Sigmoid colon (tissue), 7 donors: Measurements from ENCODE around the gene QTRT2. TPM values are rescaled to one million over a fixed set of nuclear protein-coding genes. Genes with fewer than 3 reads are reported as not detected.

Source experiments
- DNase-seq: peaks from one replicate; pipeline ENCODE4 v3.0.0-alpha.2; 2019
- H3K27ac ChIP-seq, 4 donors: fragments of 200-600 bp; sonication (generic); one replicate each; pipeline ENCODE4 v1.5.1; 2016 to 2019; ENCODE audit warnings: mild to moderate bottlenecking in 1 of 4
- H3K27me3 ChIP-seq, 3 donors: fragments of 200-600 bp; sonication (generic); one replicate each; pipeline ENCODE4 v1.5.1; 2019; ENCODE audit warnings: mild to moderate bottlenecking in 1 of 3
- H3K36me3 ChIP-seq, 4 donors: fragments of 200-600 bp; sonication (generic); one replicate each; pipeline ENCODE4 v1.5.1; 2016 to 2019
- H3K4me1 ChIP-seq, 4 donors: fragments of 200-600 bp; sonication (generic); one replicate each; pipeline ENCODE4 v1.5.1; 2017 to 2019
- H3K4me3 ChIP-seq, 4 donors: fragments of 200-600 bp; sonication (generic); one replicate each; pipeline ENCODE4 v1.5.1; 2017 to 2019; ENCODE audit warnings: mild to moderate bottlenecking in 2 of 4, moderate library complexity in 1 of 4
- H3K9me3 ChIP-seq, 4 donors: fragments of 200-600 bp in 3 of 4; sonication (generic) in 3 of 4; one replicate each; pipeline versions ENCODE4 v1.5.1 to v1.6.1; 2013 to 2019
- CTCF ChIP-seq, 4 experiments: fragments of 450-650 bp in 3 of 4; fragments of 200-600 bp in 1 of 4; IDR thresholded peaks; one replicate each; pipeline ENCODE4 v1.5.1; 2016 to 2019; ENCODE audit warnings: antibody characterized with exemption in 4 of 4, mild to moderate bottlenecking in 3 of 4, moderate library complexity in 2 of 4
- EP300 ChIP-seq, 4 donors: sonication (generic); formaldehyde crosslinking; IDR thresholded peaks; one replicate each; pipeline ENCODE4 v1.6.1; 2017; ENCODE audit warnings: antibody characterized with exemption in 4 of 4
- POLR2A ChIP-seq, 2 donors: fragments of 450-650 bp; IDR thresholded peaks; one replicate each; pipeline ENCODE4 v1.6.1; 2016; ENCODE audit warnings: antibody characterized with exemption in 2 of 2, mild to moderate bottlenecking in 2 of 2, moderate library complexity in 2 of 2
- POLR2AphosphoS5 ChIP-seq, 4 donors: sonication (generic); formaldehyde crosslinking; IDR thresholded peaks; one replicate each; pipeline ENCODE4 v1.6.1; 2017; ENCODE audit warnings: antibody characterized with exemption in 4 of 4
- WGBS, 2 donors: extraction: QIAGEN DNeasy Blood & Tissue Kit; methylation state at CpG; one replicate each; pipeline ENCODE4 v1.1.7; 2013; 5-methylcytosine and 5-hydroxymethylcytosine counted together
- intact Hi-C: fragments of 100-400 bp; cut with DNase I; formaldehyde crosslinking; loops from one replicate; pipeline ENCODE4 v1.15.1; 2023
- polyA plus RNA-seq, 3 donors: library from polyadenylated mRNA; stranded (reverse); fragments of 200-250 nt; gene quantifications; one replicate each; pipeline ENCODE4 v1.2.3, GENCODE V29; 2013
- total RNA-seq, 4 donors: library from RNA; depleted of rRNA; stranded (reverse); fragments of >200 nt; gene quantifications; one replicate each; pipeline ENCODE4 v1.1.0, GENCODE V29; 2016
- donor health status: healthy with polysubstance abuse.
- donor health status: Bipolar disorder and iron deficiency.
- donor health status: healthy.

The QTRT2 gene
- total and polyA plus RNA-seq, 7 donors: 5.8 to 17.5 (median 10.2) TPM

- no peak overlapping the region for H3K4me3 ChIP-seq
- no peaks in the 10 kb centered on the region for H3K4me1 ChIP-seq
- intact Hi-C loops: no loop called here
- no peaks in the 10 kb centered on the region for H3K36me3 ChIP-seq
- 14 to 57% methylated on average over 1 of the region's 1 CpG for WGBS, 2 donors
- no peak for DNase-seq
- no peaks in the 10 kb centered on the region for H3K9me3 ChIP-seq
- TF ChIP-seq POLR2A (IDR thresholded peaks at IDR 0.05) (no peak), EP300 (IDR thresholded peaks at IDR 0.05) (no peak), CTCF (IDR thresholded peaks at IDR 0.05) (no peak), POLR2AphosphoS5 (IDR thresholded peaks at IDR 0.05) (no peak)
- no peak overlapping the region for H3K27ac ChIP-seq
- H3K27me3 ChIP-seq: no peaks in the 10 kb centered on the region
Measured at GRCh38 chr3:114126461-114126860, 69.9 kb downstream of the QTRT2 start.

GRCh38 chr3:114127517-114127916 lies 71.0 kb downstream of the QTRT2 start:
- no peak overlapping the region for H3K27ac ChIP-seq
- DNase-seq: no peak
- H3K4me3 ChIP-seq: no peak overlapping the region
- no peaks in the 10 kb centered on the region for H3K36me3 ChIP-seq
- no peaks in the 10 kb centered on the region for H3K27me3 ChIP-seq
- no peaks in the 10 kb centered on the region for H3K9me3 ChIP-seq
- WGBS, 2 donors: 77 to 82% methylated on average over 3 of the region's 3 CpGs
- no peak for TF ChIP-seq POLR2AphosphoS5 (IDR thresholded peaks at IDR 0.05)
- TF ChIP-seq POLR2A (IDR thresholded peaks at IDR 0.05): no peak
- TF ChIP-seq EP300 (IDR thresholded peaks at IDR 0.05): no peak
- TF ChIP-seq CTCF (IDR thresholded peaks at IDR 0.05): no peak
- intact Hi-C loops: no loop called here
- no peaks in the 10 kb centered on the region for H3K4me1 ChIP-seq

GRCh38 chr3:114128231-114128630 lies 71.7 kb downstream of the QTRT2 start:
- DNase-seq: no peak
- Histone ChIP-seq H3K4me1 (no peaks in the 10 kb centered on the region), H3K36me3 (no peaks in the 10 kb centered on the region), H3K27ac (no peak overlapping the region), H3K27me3 (no peaks in the 10 kb centered on the region), H3K4me3 (no peak overlapping the region), H3K9me3 (no peaks in the 10 kb centered on the region)
- TF ChIP-seq POLR2AphosphoS5 (IDR thresholded peaks at IDR 0.05) (no peak), EP300 (IDR thresholded peaks at IDR 0.05) (no peak), POLR2A (IDR thresholded peaks at IDR 0.05) (no peak), CTCF (IDR thresholded peaks at IDR 0.05) (no peak)
- 80 to 94% methylated on average over 1 of the region's 1 CpG for WGBS, 2 donors
- intact Hi-C loops: no loop called here

- H3K27ac ChIP-seq: no peak overlapping the region
- H3K9me3 ChIP-seq: no peaks in the 10 kb centered on the region
- no peak overlapping the region for H3K4me3 ChIP-seq
- no peaks in the 10 kb centered on the region for H3K4me1 ChIP-seq
- H3K36me3 ChIP-seq: no peaks in the 10 kb centered on the region
- WGBS, 2 donors: 68 to 90% methylated on average over 8 of the region's 8 CpGs
- no peak for DNase-seq
- no peak for TF ChIP-seq POLR2A (IDR thresholded peaks at IDR 0.05)
- TF ChIP-seq CTCF (IDR thresholded peaks at IDR 0.05): no peak
- intact Hi-C loops: no loop called here
- no peaks in the 10 kb centered on the region for H3K27me3 ChIP-seq
Measured at GRCh38 chr3:114128826-114129225, 72.3 kb downstream of the QTRT2 start.

GRCh38 chr3:114132500-114132899 lies 76.0 kb downstream of the QTRT2 start:
- no peaks in the 10 kb centered on the region for H3K36me3 ChIP-seq
- DNase-seq: no peak
- H3K27me3 ChIP-seq: no peaks in the 10 kb centered on the region
- WGBS, 2 donors: 88 to 89% methylated on average over 3 of the region's 3 CpGs
- intact Hi-C loops: no loop called here
- no peaks in the 10 kb centered on the region for H3K4me1 ChIP-seq
- no peaks in the 10 kb centered on the region for H3K9me3 ChIP-seq
- no peak for TF ChIP-seq EP300 (IDR thresholded peaks at IDR 0.05)
- TF ChIP-seq POLR2AphosphoS5 (IDR thresholded peaks at IDR 0.05): no peak
- TF ChIP-seq POLR2A (IDR thresholded peaks at IDR 0.05): no peak
- no peak for TF ChIP-seq CTCF (IDR thresholded peaks at IDR 0.05)
- no peak overlapping the region for H3K27ac ChIP-seq
- no peak overlapping the region for H3K4me3 ChIP-seq
